OCI-LY1 (cell line): Measurements from ENCODE around the gene ANKRD10.

Source experiments
- H2AFZ ChIP-seq: fragments of 200-600 bp; sonication (generic), shearing (Covaris generic); 2 replicates; pipeline ENCODE4 v1.6.0; 2014; ENCODE audit warnings: antibody characterized with exemption, mild to moderate bottlenecking, low read length
- H3F3A ChIP-seq: fragments of 200-600 bp; sonication (generic), shearing (Covaris generic); 2 replicates; pipeline ENCODE4 v1.6.0; 2014; ENCODE audit warnings: mild to moderate bottlenecking, antibody characterized with exemption, low read length, moderate library complexity; ENCODE audit not compliant: insufficient read depth
- H3K27ac ChIP-seq: fragments of 200-600 bp; sonication (generic); 2 replicates; pipeline ENCODE4 v1.5.1; 2014; ENCODE audit warnings: low read length, mixed run types, mild to moderate bottlenecking, low read depth; ENCODE audit not compliant: poor library complexity, severe bottlenecking
- H3K27me3 ChIP-seq: fragments of 200-600 bp; sonication (generic); 2 replicates; pipeline ENCODE4 v1.6.0; 2014; ENCODE audit warnings: antibody characterized with exemption, mild to moderate bottlenecking, low read length, moderate library complexity; ENCODE audit not compliant: insufficient read depth
- H3K36me3 ChIP-seq: fragments of 200-600 bp; sonication (generic); 2 replicates; pipeline ENCODE4 v1.6.1; 2014; ENCODE audit warnings: mild to moderate bottlenecking, antibody characterized with exemption, low read length, moderate library complexity, mixed read lengths; ENCODE audit not compliant: insufficient read depth
- H3K4me1 ChIP-seq: fragments of 200-600 bp; sonication (generic); 2 replicates; pipeline ENCODE4 v1.5.1; 2014; ENCODE audit warnings: mild to moderate bottlenecking, low read length, moderate library complexity; ENCODE audit not compliant: insufficient read depth, severe bottlenecking
- H3K4me2 ChIP-seq: fragments of 200-600 bp; sonication (generic), shearing (Covaris generic); 2 replicates; pipeline ENCODE4 v1.6.1; 2014; ENCODE audit warnings: low read length
- H3K4me3 ChIP-seq: fragments of 200-600 bp; sonication (generic); 2 replicates; pipeline ENCODE4 v1.5.1; 2014; ENCODE audit warnings: low read length, low read depth, mild to moderate bottlenecking, mixed read lengths; ENCODE audit not compliant: poor library complexity, severe bottlenecking
- H3K79me2 ChIP-seq: fragments of 200-600 bp; shearing (Covaris generic); 2 replicates; pipeline ENCODE4 v1.6.1; 2016; ENCODE audit warnings: mixed run types, low read length, mixed read lengths; ENCODE audit not compliant: insufficient read depth
- H3K9ac ChIP-seq: fragments of 200-600 bp; sonication (generic), shearing (Covaris generic); 2 replicates; pipeline ENCODE4 v1.6.1; 2014; ENCODE audit warnings: mild to moderate bottlenecking, low read length, mixed read lengths
- H3K9me2 ChIP-seq: fragments of 200-600 bp; sonication (generic), shearing (Covaris generic); 2 replicates; pipeline ENCODE4 v1.6.1; 2014; ENCODE audit warnings: low read depth, mild to moderate bottlenecking, low read length, mixed read lengths
- H3K9me3 ChIP-seq: fragments of 200-600 bp; shearing (Covaris generic); 2 replicates; pipeline ENCODE4 v1.6.1; 2014; ENCODE audit warnings: low read length, mixed read lengths
- H4K20me1 ChIP-seq: fragments of 200-600 bp; sonication (generic), shearing (Covaris generic); 2 replicates; pipeline ENCODE4 v1.6.0; 2016; ENCODE audit warnings: mild to moderate bottlenecking, low read length; ENCODE audit not compliant: insufficient read depth
- CTCF ChIP-seq: fragments of 200-600 bp; sonication (generic), shearing (Covaris generic); IDR thresholded peaks from 2 replicates; pipeline ENCODE4 v1.5.1; 2017; ENCODE audit warnings: mild to moderate bottlenecking, antibody characterized with exemption, low read length, moderate library complexity, mixed read lengths
- EZH2 ChIP-seq: fragments of 200-600 bp; sonication (generic), shearing (Covaris generic); IDR thresholded peaks from 2 replicates; pipeline ENCODE4 v1.8.0; 2017; ENCODE audit warnings: borderline replicate concordance, mixed run types, mild to moderate bottlenecking, antibody characterized with exemption, low read length, moderate library complexity, mixed read lengths

ANKRD10 gene

GRCh38 chr13:110867380-110867779 is 47.5 kb downstream of the ANKRD10 start:
- H3K9me2 ChIP-seq, result no peaks in the 10 kb centered on the region
- H3K4me2 ChIP-seq, result no peak overlapping the region
- peaks cover 13% of the 10 kb centered on the region; the same call in 1 of the 2 replicates for H3K27me3 ChIP-seq
- H2AFZ ChIP-seq, result no peak overlapping the region
- H3F3A ChIP-seq, result no peaks in the 10 kb centered on the region
- H3K79me2 ChIP-seq, result no peaks in the 10 kb centered on the region
- H3K9ac ChIP-seq, result no peak overlapping the region
- 0 out of 2 replicates have a peak, but pooled peaks cover 2% of the 10 kb centered on the region for H3K9me3 ChIP-seq
- TF ChIP-seq CTCF (no peak), EZH2 (no peak)
- H3K4me1 ChIP-seq, result no peaks in the 10 kb centered on the region
- no peaks in the 10 kb centered on the region for H4K20me1 ChIP-seq
- H3K27ac ChIP-seq, result no peak overlapping the region
- H3K4me3 ChIP-seq, result no peak overlapping the region
- no peaks in the 10 kb centered on the region; the same call in 1 of the 2 replicates for H3K36me3 ChIP-seq

- Histone ChIP-seq H3K9me3 (0 out of 2 replicates have a peak, but pooled peaks cover 2% of the 10 kb centered on the region), H3K36me3 (no peaks in the 10 kb centered on the region; the same call in 1 of the 2 replicates), H3K27ac (no peak overlapping the region), H3K4me2 (no peak overlapping the region), H3K27me3 (peaks cover 13% of the 10 kb centered on the region; the same call in 1 of the 2 replicates), H3K9ac (no peak overlapping the region), H2AFZ (no peak overlapping the region), H3K4me1 (no peaks in the 10 kb centered on the region), H3K79me2 (no peaks in the 10 kb centered on the region), H3K9me2 (no peaks in the 10 kb centered on the region), H3K4me3 (no peak overlapping the region), H3F3A (no peaks in the 10 kb centered on the region), H4K20me1 (no peaks in the 10 kb centered on the region)
- no peak for TF ChIP-seq EZH2
- TF ChIP-seq CTCF, result no peak
Observed at GRCh38 chr13:110866491-110867170, 48.2 kb downstream of the ANKRD10 start.

- no peaks in the 10 kb centered on the region for H3K79me2 ChIP-seq
- H3F3A ChIP-seq, result no peaks in the 10 kb centered on the region
- TF ChIP-seq CTCF, result no peak
- no peak for TF ChIP-seq EZH2
Observed at GRCh38 chr13:110863685-110864084, 51.2 kb downstream of the ANKRD10 start.

More at GRCh38 chr13:110863685-110864084, 51.2 kb downstream of the ANKRD10 start:
- Histone ChIP-seq H3K9ac (no peak overlapping the region), H3K4me1 (no peaks in the 10 kb centered on the region), H3K9me3 (0 out of 2 replicates have a peak, but pooled peaks cover 2% of the 10 kb centered on the region), H3K4me2 (no peak overlapping the region), H3K36me3 (no peaks in the 10 kb centered on the region; the same call in 1 of the 2 replicates), H3K27me3 (peaks cover 13% of the 10 kb centered on the region; the same call in 1 of the 2 replicates), H4K20me1 (no peaks in the 10 kb centered on the region), H3K27ac (no peak overlapping the region), H3K9me2 (no peaks in the 10 kb centered on the region), H3K4me3 (no peak overlapping the region), H2AFZ (no peak overlapping the region)
